SJCRH30 (cell line): ENCODE data around the gene BCL11B. TPM values are rescaled to one million over a fixed set of nuclear protein-coding genes. Genes with fewer than 3 reads are reported as not detected.

Source experiments
- DNase-seq, 2 experiments: peaks; one replicate each; pipeline ENCODE4 v3.0.0-alpha.2; 2015 to 2020
- H3K27ac ChIP-seq: fragments of 250-450 bp; sonication (Bioruptor Pico); 2 replicates; pipeline ENCODE4 v1.5.1; 2020; ENCODE audit warnings: mild to moderate bottlenecking, moderate library complexity
- H3K27me3 ChIP-seq: fragments of 250-450 bp; sonication (Bioruptor Pico); 2 replicates; pipeline ENCODE4 v1.5.1; 2020; ENCODE audit warnings: mild to moderate bottlenecking, moderate library complexity
- H3K36me3 ChIP-seq: fragments of 250-450 bp; sonication (Bioruptor Pico); 2 replicates; pipeline ENCODE4 v1.5.1; 2020; ENCODE audit warnings: mild to moderate bottlenecking, moderate library complexity
- H3K4me1 ChIP-seq: fragments of 250-450 bp; sonication (Bioruptor Pico); 2 replicates; pipeline ENCODE4 v1.5.1; 2020; ENCODE audit warnings: mild to moderate bottlenecking, moderate library complexity
- H3K4me3 ChIP-seq: fragments of 250-450 bp; sonication (Bioruptor Pico); 2 replicates; pipeline ENCODE4 v1.5.1; 2020; ENCODE audit warnings: mild to moderate bottlenecking, moderate library complexity
- H3K9me3 ChIP-seq: fragments of 250-450 bp; sonication (Bioruptor Pico); replicated peaks from 2 replicates; pipeline ENCODE4 v1.5.1; 2020; ENCODE audit warnings: mild to moderate bottlenecking, moderate library complexity
- total RNA-seq: library from RNA; depleted of rRNA; stranded (reverse); fragments of >200 nt; shearing (Covaris generic); gene quantifications from 2 replicates; pipeline ENCODE4 v1.2.3, GENCODE V29; 2014; rRNA removed

The BCL11B gene
- 1.7 and 2.2 TPM in 2 replicates for total RNA-seq

DNA sequence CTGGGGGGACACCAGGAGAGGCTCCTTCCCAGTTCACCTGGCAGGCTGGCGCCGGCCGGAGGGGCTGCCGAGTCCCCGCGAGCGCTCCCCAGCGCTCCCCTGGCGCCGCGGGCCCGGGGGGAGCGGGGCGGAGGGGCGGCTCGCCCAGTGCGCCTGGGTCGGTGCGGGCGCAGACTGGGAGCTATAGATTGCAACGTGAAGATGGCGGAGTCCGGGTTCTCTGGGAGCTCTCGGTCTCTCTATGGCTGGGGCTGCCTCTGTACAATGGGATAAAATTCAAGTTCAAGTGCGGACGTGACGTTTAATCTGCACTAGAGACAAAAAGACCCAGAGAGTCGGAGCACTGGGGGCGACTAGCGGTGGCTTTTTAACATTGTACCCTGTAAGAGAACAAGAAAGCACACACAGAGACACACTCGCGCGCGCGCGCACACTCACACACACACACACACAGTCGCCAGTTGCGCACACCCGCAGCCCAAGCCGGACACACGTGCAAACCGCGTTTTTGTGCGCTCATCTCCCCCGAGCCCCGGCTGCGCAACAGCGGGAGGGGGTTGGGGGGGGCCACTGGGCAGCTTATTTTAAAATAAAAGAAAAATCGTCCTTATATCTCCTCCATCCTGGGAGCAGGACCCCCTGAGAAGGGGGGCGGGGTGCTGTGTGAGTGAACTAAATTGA, at the start of gene BCL11B:
BCL11B (minus strand) TSS at position 247 of the 681 bp plus-strand sequence. CDS start 979 bp downstream, outside the sequence.
- peak; percentile 84 to 93 for DNase-seq
- H3K36me3 ChIP-seq = no peaks in the 10 kb centered on the region
- H3K27me3 ChIP-seq = peaks cover 7% of the 10 kb centered on the region

GRCh38 chr14:99321236-99321925, 49.4 kb upstream of the BCL11B start:
- Histone ChIP-seq H3K27ac (no peak overlapping the region), H3K4me3 (no peak overlapping the region), H3K27me3 (no peaks in the 10 kb centered on the region), H3K36me3 (no peaks in the 10 kb centered on the region), H3K4me1 (peaks cover 20% of the 10 kb centered on the region), H3K9me3 (no peaks in the 10 kb centered on the region)
- no peak for DNase-seq

More for the DNA sequence above, at the start of gene BCL11B:
- Histone ChIP-seq H3K9me3 (no peaks in the 10 kb centered on the region), H3K27ac (peak within 1 kb of the TSS; percentile 40), H3K4me3 (peak within 1 kb of the TSS; percentile 67), H3K4me1 (no peaks in the 10 kb centered on the region; the same call in 1 of the 2 replicates)

DNA sequence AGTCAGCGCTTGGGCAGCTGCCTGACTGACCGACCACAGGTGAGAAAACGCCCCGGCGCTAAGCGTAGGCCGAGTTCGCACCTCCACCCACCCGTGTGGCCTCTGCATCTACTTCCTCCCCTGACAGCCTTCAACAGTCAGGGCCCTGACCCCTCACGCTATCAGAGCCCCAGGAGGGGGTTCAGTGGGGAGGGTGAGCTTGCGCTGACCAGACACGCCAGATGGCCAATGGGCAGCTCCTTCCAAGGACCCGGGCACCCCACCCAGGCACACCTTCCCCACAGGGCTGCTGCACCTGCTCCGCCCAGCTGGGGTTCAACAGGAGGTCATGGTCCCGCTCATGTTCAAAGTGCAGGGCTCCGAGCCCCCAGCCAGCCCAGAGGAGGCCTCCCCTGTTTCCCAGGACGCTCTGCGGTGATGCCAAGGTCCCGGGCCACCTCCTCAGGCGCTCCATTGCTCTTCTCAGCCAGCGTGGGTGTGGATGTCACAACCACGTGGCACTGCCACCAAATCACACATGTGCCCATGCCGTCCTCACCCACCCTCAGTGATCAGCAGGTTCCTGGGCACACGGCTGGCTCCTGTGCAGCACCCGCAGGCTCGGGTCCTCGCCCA, 48.7 kb upstream of the BCL11B start:
- Histone ChIP-seq H3K9me3 (no peaks in the 10 kb centered on the region), H3K27me3 (no peaks in the 10 kb centered on the region), H3K4me3 (no peak overlapping the region), H3K36me3 (no peaks in the 10 kb centered on the region), H3K4me1 (peaks cover 20% of the 10 kb centered on the region), H3K27ac (no peak overlapping the region)
- DNase-seq = no peak

- peaks cover 20% of the 10 kb centered on the region for H3K4me1 ChIP-seq
- no peak overlapping the region for H3K27ac ChIP-seq
Measured at GRCh38 chr14:99320105-99320572, 48.1 kb upstream of the BCL11B start.

GRCh38 chr14:99318959-99319295, 46.9 kb upstream of the BCL11B start:
- H3K4me1 ChIP-seq = peaks cover 20% of the 10 kb centered on the region
- DNase-seq = no peak
- H3K4me3 ChIP-seq = no peak overlapping the region
- no peaks in the 10 kb centered on the region for H3K27me3 ChIP-seq
- H3K27ac ChIP-seq = no peak overlapping the region
- no peaks in the 10 kb centered on the region for H3K36me3 ChIP-seq
- H3K9me3 ChIP-seq = no peaks in the 10 kb centered on the region

More at GRCh38 chr14:99320105-99320572, 48.1 kb upstream of the BCL11B start:
- no peak overlapping the region for H3K4me3 ChIP-seq
- H3K9me3 ChIP-seq = no peaks in the 10 kb centered on the region
- no peaks in the 10 kb centered on the region for H3K27me3 ChIP-seq
- peak; percentile 46 to 70 for DNase-seq
- no peaks in the 10 kb centered on the region for H3K36me3 ChIP-seq

DNA sequence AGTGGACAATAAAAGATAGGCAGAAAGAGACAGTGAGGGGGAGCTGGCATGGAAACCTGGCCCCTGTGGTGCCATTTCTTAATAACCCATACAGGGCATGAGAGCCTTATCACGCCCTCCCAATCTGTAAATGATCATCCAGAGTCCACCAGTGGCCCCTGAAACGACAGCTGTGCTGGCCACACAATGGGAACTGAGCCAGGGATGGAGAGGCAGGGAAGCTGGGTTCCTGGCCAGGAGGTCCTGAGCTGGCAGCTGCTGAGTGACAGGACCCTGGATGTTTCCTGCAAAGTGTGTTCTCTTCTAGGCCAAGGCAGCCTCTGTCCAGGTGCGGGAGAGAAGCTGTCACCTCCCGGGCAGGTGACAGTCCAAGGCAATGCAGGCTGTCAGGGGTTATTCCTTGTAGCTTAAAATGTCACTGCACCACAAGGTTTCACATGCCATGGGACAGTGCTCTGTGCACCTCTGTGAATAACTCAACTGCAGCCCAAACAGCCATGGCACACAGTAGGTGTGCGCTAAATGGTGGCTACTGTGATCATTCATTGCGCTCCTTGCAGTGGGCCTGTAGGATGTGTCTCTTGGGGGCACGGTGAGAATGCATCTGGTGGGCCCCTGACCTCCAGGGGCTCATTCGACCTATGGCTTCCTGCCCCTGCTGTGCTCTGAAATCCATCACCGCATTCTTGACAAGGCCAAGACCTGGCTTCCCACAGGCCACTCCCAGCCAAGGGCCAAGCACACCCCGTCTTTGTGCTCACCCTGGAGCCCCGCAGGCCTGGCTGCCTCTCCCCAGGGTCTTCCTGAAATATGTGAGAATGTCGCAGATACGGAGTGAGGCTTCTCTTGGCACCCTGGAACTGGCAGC, 46.3 kb upstream of the BCL11B start:
- Histone ChIP-seq H3K27me3 (no peaks in the 10 kb centered on the region), H3K4me3 (no peak overlapping the region), H3K9me3 (no peaks in the 10 kb centered on the region), H3K27ac (peak overlapping the region; percentile 34), H3K36me3 (no peaks in the 10 kb centered on the region), H3K4me1 (peaks cover 20% of the 10 kb centered on the region)
- DNase-seq = peak; percentile 88 to 93

- peaks cover 20% of the 10 kb centered on the region for H3K4me1 ChIP-seq
- no peak overlapping the region for H3K4me3 ChIP-seq
- no peaks in the 10 kb centered on the region for H3K36me3 ChIP-seq
- H3K27me3 ChIP-seq = no peaks in the 10 kb centered on the region
- DNase-seq = peak; percentile 22 to 38
- H3K9me3 ChIP-seq = no peaks in the 10 kb centered on the region
- peak overlapping the region; percentile 34 for H3K27ac ChIP-seq
Measured at GRCh38 chr14:99317231-99318090, 45.5 kb upstream of the BCL11B start.

DNA sequence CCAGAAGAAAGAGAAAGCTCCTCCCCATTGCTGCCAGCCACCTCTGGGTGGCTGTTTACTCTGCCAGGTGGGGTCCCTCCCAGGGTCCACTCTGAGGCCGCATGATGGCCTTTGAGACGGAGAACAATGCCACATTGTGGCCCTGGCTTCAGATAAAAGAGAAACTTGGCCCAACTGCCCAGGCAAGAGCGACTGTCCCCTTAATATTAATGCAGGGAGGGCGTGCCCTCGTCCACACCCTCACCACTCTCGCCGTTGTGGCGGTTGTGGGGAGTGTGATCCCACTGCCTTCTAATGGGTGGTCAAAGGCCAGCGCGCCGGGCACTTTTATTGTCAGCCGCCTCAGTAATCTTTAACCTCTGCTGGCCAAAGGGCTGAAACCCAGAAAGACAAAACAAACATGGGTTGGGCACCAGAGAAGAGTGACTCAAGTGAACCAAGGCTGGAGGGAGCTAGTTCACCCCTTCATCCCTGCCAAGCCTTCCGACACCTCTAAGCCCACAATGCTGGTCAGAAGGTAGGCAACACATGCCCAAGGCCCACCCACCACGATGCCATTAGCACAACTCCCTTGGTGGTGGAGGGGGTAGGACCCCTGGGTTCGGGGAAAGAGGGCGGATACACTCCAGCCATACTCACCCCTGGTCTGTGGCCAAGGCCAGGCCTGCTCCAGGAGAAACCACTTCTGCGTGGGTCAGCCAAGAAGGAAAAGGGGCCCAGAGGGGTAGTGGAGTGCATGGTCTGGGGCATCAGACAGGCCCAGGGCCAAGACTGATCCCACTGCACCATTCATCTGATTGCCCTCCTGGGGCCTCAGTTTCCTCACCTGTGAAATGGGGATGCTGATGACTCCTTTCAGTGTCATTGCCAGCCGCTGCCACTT, 44.5 kb upstream of the BCL11B start:
- no peaks in the 10 kb centered on the region for H3K36me3 ChIP-seq
- H3K4me1 ChIP-seq = peaks cover 20% of the 10 kb centered on the region
- no peaks in the 10 kb centered on the region for H3K9me3 ChIP-seq
- no peak for DNase-seq
- no peak overlapping the region for H3K27ac ChIP-seq
- H3K27me3 ChIP-seq = no peaks in the 10 kb centered on the region
- no peak overlapping the region for H3K4me3 ChIP-seq

DNA sequence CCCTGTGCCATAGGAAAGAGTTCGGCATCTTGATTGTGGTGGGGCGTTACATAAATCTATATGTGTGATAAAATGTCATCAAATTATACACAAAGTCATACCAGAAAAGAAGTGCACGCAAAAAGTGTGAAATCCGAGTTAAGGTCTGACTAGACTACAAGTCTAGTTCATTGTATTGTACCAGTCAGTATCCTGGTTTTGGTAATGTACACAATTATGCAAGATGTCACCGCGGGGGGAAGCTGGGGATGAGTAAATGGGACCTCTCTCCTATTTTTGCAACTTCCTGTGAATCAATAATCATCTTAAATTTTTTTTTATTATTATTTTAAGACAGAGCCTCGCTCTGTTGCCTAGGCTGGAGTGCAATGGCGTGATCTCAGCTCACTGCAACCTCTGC, 43.2 kb upstream of the BCL11B start:
- H3K27me3 ChIP-seq = no peaks in the 10 kb centered on the region
- peaks cover 20% of the 10 kb centered on the region for H3K4me1 ChIP-seq
- DNase-seq = no peak

DNA sequence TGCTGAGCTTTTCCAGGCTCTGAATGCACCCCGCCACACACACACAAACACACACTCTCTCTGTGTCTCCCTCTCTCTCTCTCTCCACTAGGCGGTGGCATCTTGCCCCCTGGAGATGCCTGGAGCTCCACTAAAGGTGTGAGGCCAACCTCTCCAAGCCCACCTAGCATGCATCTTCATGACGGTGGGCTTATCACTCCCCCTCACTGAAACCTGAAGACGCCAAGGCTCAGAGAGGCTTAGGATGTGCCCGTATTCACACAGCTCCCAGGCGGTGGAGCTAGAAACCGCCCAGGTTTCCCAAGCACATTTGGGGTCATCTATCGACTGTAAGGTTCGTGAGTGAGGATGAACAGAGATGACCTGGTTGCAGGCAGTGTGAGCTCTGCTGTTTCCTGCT, 42.6 kb upstream of the BCL11B start:
- Histone ChIP-seq H3K4me1 (peaks cover 20% of the 10 kb centered on the region), H3K9me3 (no peaks in the 10 kb centered on the region)
- DNase-seq = no peak

More for the DNA sequence above, 43.2 kb upstream of the BCL11B start:
- Histone ChIP-seq H3K36me3 (no peaks in the 10 kb centered on the region), H3K27ac (no peak overlapping the region), H3K9me3 (no peaks in the 10 kb centered on the region), H3K4me3 (no peak overlapping the region)

GRCh38 chr14:99313234-99313633, 41.2 kb upstream of the BCL11B start:
- Histone ChIP-seq H3K4me3 (no peak overlapping the region), H3K9me3 (no peaks in the 10 kb centered on the region), H3K27me3 (no peaks in the 10 kb centered on the region), H3K27ac (no peak overlapping the region), H3K36me3 (no peaks in the 10 kb centered on the region), H3K4me1 (peaks cover 12% of the 10 kb centered on the region)
- DNase-seq = no peak

More for the DNA sequence above, 42.6 kb upstream of the BCL11B start:
- Histone ChIP-seq H3K27ac (no peak overlapping the region), H3K36me3 (no peaks in the 10 kb centered on the region), H3K4me3 (no peak overlapping the region), H3K27me3 (no peaks in the 10 kb centered on the region)

GRCh38 chr14:99312106-99312505, 40.1 kb upstream of the BCL11B start:
- no peaks in the 10 kb centered on the region for H3K27me3 ChIP-seq
- no peaks in the 10 kb centered on the region for H3K36me3 ChIP-seq
- H3K4me3 ChIP-seq = no peak overlapping the region
- H3K9me3 ChIP-seq = no peaks in the 10 kb centered on the region
- no peak for DNase-seq
- H3K27ac ChIP-seq = no peak overlapping the region
- H3K4me1 ChIP-seq = peaks cover 1% of the 10 kb centered on the region

DNA sequence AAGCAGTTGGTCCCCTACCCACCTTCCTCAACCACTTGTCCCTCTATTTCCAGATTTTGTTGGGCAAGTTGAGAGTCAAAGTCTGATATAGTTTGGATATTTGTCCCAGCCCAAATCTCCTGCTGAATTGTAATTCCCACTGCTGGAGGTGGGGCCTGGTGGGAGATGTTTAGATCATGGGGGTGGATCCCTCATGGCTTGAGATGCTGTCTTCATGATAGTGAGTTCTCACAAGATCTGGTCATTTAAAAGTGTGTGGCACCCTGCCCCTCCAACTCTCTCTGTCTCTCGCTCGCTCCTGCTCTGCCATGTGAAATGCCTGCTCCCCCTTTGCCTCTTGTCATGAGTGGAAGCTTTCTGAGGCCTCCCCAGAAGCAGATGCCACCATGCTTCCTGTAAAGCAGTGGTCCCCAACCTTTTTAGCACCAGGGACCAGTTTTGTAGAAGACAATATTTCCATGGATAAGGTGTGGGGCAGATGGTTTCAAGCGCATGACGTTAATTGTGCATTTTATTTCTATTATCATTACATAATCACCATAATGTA, 37.3 kb upstream of the BCL11B start:
- Histone ChIP-seq H3K27me3 (no peaks in the 10 kb centered on the region), H3K27ac (no peak overlapping the region), H3K9me3 (no peaks in the 10 kb centered on the region), H3K4me1 (no peaks in the 10 kb centered on the region), H3K36me3 (no peaks in the 10 kb centered on the region), H3K4me3 (no peak overlapping the region)
- no peak for DNase-seq
